Breast epithelium (tissue), 4 donors: Measurements from ENCODE around the gene YJEFN3. TPM values are rescaled to one million over a fixed set of nuclear protein-coding genes. Genes with fewer than 3 reads are reported as not detected.
A peak's percentile ranks its signal among the peaks of the same experiment; 100 is the strongest.

ENCODE experiments used
- DNase-seq, 2 donors: peaks; one replicate each; pipeline ENCODE4 v3.0.0-alpha.2; 2019; ENCODE audit warnings: low spot score in 2 of 2
- H3K27ac ChIP-seq, 2 donors: fragments of 200-600 bp; sonication (generic) in 1 of 2; one replicate each; pipeline ENCODE4 v1.5.1; 2016 to 2019; ENCODE audit warnings: mild to moderate bottlenecking in 1 of 2
- H3K27me3 ChIP-seq, 2 donors: fragments of 200-600 bp; sonication (generic) in 1 of 2; one replicate each; pipeline versions ENCODE4 v1.5.1 to v1.6.0; 2017 to 2019; ENCODE audit warnings: control low read depth in 1 of 2, mild to moderate bottlenecking in 1 of 2
- H3K36me3 ChIP-seq: fragments of 200-600 bp; one replicate; pipeline ENCODE4 v1.5.1; 2019
- H3K4me1 ChIP-seq, 2 donors: fragments of 200-600 bp; sonication (generic); one replicate each; pipeline ENCODE4 v1.5.1; 2016 to 2019; ENCODE audit warnings: control low read depth in 1 of 2
- H3K4me3 ChIP-seq, 3 donors: fragments of 200-600 bp; sonication (generic); 1 replicate in 2 of 3; 2 replicates in 1 of 3; pipeline ENCODE4 v1.5.1; 2016 to 2019; ENCODE audit warnings: mild to moderate bottlenecking in 3 of 3, moderate library complexity in 2 of 3
- H3K9me3 ChIP-seq, 2 donors: fragments of 200-600 bp; sonication (generic) in 1 of 2; one replicate each; pipeline ENCODE4 v1.5.1; 2016 to 2019; ENCODE audit warnings: control low read depth in 1 of 2
- CTCF ChIP-seq, 3 donors: fragments of 450-650 bp; IDR thresholded peaks; one replicate each; pipeline ENCODE4 v1.5.1; 2016 to 2017; ENCODE audit warnings: antibody characterized with exemption in 3 of 3, mild to moderate bottlenecking in 3 of 3, moderate library complexity in 3 of 3
- POLR2A ChIP-seq: fragments of 450-650 bp; IDR thresholded peaks from one replicate; pipeline ENCODE4 v1.6.1; 2016; ENCODE audit warnings: antibody characterized with exemption, mild to moderate bottlenecking, moderate library complexity
- POLR2AphosphoS5 ChIP-seq, 3 donors: sonication (generic); formaldehyde crosslinking; IDR thresholded peaks; one replicate each; pipeline ENCODE4 v1.6.1; 2017; ENCODE audit warnings: antibody characterized with exemption in 3 of 3
- intact Hi-C: fragments of 100-400 bp; cut with DNase I; formaldehyde crosslinking; loops from one replicate; pipeline ENCODE4 v1.15.1; 2023; ENCODE audit warnings: low total_unique reads
- total RNA-seq, 3 donors: library from RNA; depleted of rRNA; stranded (reverse); fragments of >200 nt; gene quantifications; one replicate each; pipeline ENCODE4 v1.1.0, GENCODE V29; 2016

YJEFN3 gene
- total RNA-seq, 3 donors from 2014 or later = 0.88 to 2.0 (median 1.3) TPM

- Histone ChIP-seq H3K36me3 (no peaks in the 10 kb centered on the region), H3K4me3 (no peak overlapping the region), H3K27me3 (peaks cover 0 to 3% of the 10 kb centered on the region in 2 donors), H3K4me1 (no peaks in the 10 kb centered on the region), H3K9me3 (no peaks in the 10 kb centered on the region), H3K27ac (no peak overlapping the region)
- DNase-seq = no peak
- intact Hi-C loops = no loop called here
- no peak for TF ChIP-seq CTCF (IDR thresholded peaks at IDR 0.05)
- no peak for TF ChIP-seq POLR2AphosphoS5 (IDR thresholded peaks at IDR 0.05)
- TF ChIP-seq POLR2A = no peak
These were observed 23.1 kb downstream of the YJEFN3 start for GRCh38 chr19:19551853-19552192.

- H3K9me3 ChIP-seq = no peaks in the 10 kb centered on the region
- TF ChIP-seq POLR2A (no peak), CTCF (IDR thresholded peaks at IDR 0.05) (peak in 1 of 3 donors; percentile 45)
- H3K27me3 ChIP-seq = peaks cover 0 to 3% of the 10 kb centered on the region in 2 donors
- H3K4me3 ChIP-seq = no peak overlapping the region
- H3K27ac ChIP-seq = no peak overlapping the region
- no peaks in the 10 kb centered on the region for H3K4me1 ChIP-seq
- H3K36me3 ChIP-seq = no peaks in the 10 kb centered on the region
- intact Hi-C loops = no loop called here
- DNase-seq = no peak
These were observed 24.1 kb downstream of the YJEFN3 start for GRCh38 chr19:19552798-19553197.

GRCh38 chr19:19553670-19554069 is 25.0 kb downstream of the YJEFN3 start:
- TF ChIP-seq POLR2AphosphoS5 (IDR thresholded peaks at IDR 0.05) (no peak), POLR2A (no peak), CTCF (IDR thresholded peaks at IDR 0.05) (no peak)
- intact Hi-C loops = no loop called here
- Histone ChIP-seq H3K4me1 (no peaks in the 10 kb centered on the region), H3K27me3 (peaks cover 0 to 3% of the 10 kb centered on the region in 2 donors), H3K36me3 (no peaks in the 10 kb centered on the region), H3K27ac (no peak overlapping the region), H3K9me3 (no peaks in the 10 kb centered on the region), H3K4me3 (no peak overlapping the region)
- no peak for DNase-seq

- Histone ChIP-seq H3K4me3 (no peak overlapping the region), H3K36me3 (no peaks in the 10 kb centered on the region), H3K27me3 (peaks cover 0 to 1% of the 10 kb centered on the region in 2 donors), H3K27ac (no peak overlapping the region), H3K4me1 (no peaks in the 10 kb centered on the region), H3K9me3 (no peaks in the 10 kb centered on the region)
- intact Hi-C loops = no loop called here
- no peak for DNase-seq
- TF ChIP-seq POLR2A = no peak
- peak in 2 of 3 donors; percentile 33 to 34 for TF ChIP-seq CTCF (IDR thresholded peaks at IDR 0.05)
These were observed 25.6 kb downstream of the YJEFN3 start for GRCh38 chr19:19554074-19555023.

GRCh38 chr19:19558055-19558454 is 29.3 kb downstream of the YJEFN3 start:
- no peak overlapping the region for H3K4me3 ChIP-seq
- no peak for TF ChIP-seq POLR2AphosphoS5 (IDR thresholded peaks at IDR 0.05)
- intact Hi-C loops = no loop called here
- H3K4me1 ChIP-seq = no peaks in the 10 kb centered on the region
- H3K27ac ChIP-seq = no peak overlapping the region
- no peaks in the 10 kb centered on the region for H3K27me3 ChIP-seq
- H3K36me3 ChIP-seq = no peaks in the 10 kb centered on the region
- no peaks in the 10 kb centered on the region for H3K9me3 ChIP-seq
- no peak for DNase-seq
